ENCODE data around the gene CATSPERE.

DNA sequence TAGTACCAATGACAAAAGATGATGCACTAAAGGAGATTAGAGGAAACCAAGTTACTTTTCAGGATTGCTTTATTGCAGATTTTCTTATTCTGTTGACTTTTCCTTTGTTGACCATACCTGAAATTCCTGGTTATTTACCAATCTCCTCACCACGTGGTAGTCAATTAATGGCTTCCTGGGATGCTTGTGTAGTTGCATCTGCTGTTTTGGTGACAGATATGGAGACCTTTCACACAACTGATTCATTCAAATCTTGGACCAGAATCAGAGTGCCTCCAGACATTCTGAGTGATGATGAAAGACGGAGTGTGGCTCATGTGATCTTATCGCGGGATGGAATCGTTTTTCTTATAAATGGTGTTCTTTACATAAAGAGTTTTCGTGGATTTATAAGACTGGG lies 91.3 kb downstream of the CATSPERE start:
- no peak for TF ChIP-seq EZH2 (IDR thresholded peaks at IDR 0.05; ENCODE audit: borderline replicate concordance, low read depth, low read length)
- no peak for TF ChIP-seq RAD21 (CRISPR knock-in tag; conservative IDR thresholded peaks at IDR 0.05 in 1 of 2, IDR thresholded peaks at IDR 0.05 in 1 of 2)
